NCI-H2196 treated with DMSO at 0.1 percent for 48 hours (cell line): ENCODE data around the gene DUSP28.
"Not testable (repeated sequence)": the region's sequence is repeated elsewhere in the genome, so short reads cannot be mapped to it uniquely, and the experiment has no call there.

Experiments used
- DNase-seq: peaks from one replicate; lab custom pipeline; 2025; ENCODE audit not compliant: unreplicated experiment; lab: John Stamatoyannopoulos, UW

DUSP28 gene

DNA sequence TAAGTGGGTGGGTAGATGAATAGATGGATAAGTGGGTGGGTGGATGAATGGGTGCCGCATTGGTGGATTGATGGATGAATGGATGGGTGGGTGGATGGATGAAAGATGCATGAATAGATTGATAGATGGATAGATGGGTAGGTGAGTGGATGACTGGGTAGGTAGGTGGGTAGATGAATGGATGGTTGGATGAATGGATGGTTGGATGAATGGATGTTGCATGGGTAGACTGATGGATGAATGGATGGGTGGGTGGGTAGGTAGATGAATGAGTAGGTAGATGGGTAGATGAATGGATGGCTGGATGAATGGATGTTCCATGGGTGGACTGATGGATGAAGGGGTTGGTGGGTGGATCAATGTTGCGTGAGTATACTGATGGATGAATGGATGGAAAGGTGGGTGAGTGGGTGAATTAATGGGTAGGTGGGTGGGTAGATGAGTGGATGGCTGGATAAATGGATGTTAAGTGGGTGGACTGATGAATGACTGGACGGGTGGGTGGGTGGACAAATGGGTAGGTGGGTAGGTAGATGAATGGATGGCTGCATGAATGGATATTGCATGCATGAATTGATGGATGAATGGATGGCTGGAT lies 32.9 kb upstream of the DUSP28 start:
- DNase-seq: no peak

DNA sequence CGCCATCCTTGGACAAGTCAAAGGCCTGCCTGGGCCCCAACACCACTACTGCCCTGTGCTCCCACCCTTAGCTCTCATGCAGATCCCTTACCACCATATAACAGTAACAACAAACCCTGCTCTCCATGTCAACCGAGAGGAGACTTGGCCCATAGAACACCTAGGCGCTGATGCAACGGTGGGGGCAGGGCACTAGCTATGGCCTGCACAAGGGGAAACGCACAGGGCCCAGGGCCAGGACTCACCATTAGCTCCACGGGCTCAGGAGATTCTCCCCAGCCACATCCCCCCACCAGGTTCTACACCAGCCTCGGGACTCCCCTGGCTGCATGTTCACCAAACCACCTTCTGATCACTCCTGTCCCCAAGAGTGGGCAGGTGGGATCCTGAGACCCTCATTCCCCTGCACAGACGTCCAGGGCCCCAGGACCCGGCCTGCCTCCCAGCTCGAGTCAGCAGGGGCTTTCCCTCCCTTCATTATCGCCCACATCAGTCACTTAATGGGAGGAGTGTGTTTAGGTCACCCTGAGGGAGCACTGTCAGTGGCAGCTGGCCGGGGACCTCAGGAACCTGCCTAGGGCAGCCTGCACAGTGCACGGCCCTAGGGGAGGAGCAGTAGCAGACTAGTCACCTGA lies 31.6 kb upstream of the DUSP28 start:
- no peak for DNase-seq

DNA sequence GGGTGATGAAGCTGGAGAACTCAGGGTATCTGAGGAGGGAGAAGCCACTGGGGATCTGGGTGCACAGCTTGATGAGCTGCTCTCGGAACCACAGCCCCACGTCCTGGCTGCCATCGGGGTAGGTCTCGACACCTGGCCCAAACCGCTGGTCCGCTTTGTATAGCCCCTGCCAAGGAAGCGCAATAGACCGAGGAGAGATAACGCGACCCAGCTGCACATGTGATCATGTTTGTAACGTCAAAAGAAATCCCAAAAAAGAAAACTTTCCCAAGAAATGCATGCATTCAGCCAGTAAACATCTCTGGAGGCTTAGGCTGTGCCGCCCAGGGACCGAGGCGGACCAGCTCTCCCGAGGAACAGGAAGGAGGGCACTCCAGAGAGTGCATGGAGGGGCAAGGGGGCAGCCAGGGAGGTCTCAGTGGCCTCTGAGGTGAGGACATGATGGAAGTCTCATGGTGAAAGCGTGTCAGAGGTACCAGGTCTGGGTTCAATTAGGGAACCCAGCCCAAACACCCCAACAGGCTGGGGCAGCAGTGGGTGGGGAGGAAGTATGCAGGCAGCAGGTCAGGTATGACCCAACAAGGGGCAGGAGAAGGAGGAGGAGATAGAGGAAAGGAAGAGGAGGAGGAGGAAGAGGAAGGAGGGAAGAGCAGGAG lies 30.7 kb upstream of the DUSP28 start:
- no peak for DNase-seq

DNA sequence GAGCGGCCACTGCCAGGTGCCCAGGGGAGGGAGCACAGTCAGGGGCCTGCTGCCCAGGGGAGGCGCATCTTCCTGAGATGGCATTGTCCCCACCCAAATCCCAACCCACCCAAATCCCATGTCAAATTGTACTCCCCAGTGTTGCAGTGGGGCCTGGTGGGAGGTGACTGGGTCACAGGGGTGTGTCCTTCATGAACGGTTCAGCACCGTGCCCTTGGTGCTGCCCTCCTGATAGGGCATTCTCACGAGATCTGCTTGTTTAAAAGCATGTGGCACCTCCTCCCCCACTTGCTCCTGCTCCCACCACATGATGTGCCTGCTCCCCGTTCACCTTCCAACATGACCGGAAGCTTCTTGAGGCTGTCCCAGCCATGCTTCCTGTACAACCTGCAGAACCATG lies 30.0 kb upstream of the DUSP28 start:
- DNase-seq: no peak

DNA sequence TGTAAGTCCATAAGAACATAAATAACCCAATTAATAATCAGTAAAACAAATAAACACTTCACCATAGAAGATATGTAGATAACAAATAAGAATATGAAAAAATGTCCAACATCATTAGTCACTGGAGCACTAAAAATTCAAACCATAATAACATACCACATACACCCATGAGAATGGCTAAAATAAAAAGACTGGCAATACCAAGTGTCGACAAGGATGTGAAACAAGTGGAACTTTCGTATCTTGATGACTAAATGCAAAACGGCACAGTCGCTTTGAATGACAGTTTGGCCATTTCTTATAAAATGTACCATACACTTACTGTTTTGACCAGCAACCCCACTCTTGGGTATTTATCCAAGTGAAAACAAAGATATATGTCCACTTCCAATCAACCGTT lies 29.1 kb upstream of the DUSP28 start:
- DNase-seq: no peak

DNA sequence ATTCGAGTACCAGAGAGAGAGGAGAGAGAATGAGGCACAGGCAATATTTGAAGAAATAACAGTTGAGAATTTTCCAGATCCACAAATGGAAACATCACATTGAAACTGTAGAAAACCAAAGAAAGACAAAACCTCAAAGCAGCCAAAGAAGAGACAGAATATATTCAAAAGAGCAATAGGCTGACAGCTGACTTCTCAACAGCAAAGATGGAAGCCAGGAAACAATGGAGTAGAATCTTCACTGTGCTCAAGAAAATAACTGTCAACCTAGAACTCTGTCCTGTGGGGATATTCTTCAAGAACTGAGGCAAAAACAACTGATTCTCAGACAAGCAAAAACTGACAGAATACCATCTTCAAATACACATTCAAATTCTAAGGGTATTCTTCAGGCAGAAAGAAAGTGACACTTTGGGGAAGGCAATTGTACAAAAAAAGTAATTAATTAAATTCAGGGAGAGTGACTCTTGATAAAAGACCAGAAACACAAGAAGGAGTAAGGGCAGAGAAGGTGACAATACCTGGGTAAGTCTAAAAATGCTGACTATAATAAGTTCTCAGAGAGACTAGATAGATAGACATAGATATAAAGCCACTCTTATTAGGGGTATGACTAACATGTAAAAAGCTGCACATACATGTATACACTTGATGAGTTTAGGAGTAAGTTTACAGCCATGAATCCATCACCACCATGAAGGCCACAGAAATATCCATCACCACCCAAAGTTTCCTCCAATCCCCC lies 28.0 kb upstream of the DUSP28 start:
- DNase-seq: no peak

DNA sequence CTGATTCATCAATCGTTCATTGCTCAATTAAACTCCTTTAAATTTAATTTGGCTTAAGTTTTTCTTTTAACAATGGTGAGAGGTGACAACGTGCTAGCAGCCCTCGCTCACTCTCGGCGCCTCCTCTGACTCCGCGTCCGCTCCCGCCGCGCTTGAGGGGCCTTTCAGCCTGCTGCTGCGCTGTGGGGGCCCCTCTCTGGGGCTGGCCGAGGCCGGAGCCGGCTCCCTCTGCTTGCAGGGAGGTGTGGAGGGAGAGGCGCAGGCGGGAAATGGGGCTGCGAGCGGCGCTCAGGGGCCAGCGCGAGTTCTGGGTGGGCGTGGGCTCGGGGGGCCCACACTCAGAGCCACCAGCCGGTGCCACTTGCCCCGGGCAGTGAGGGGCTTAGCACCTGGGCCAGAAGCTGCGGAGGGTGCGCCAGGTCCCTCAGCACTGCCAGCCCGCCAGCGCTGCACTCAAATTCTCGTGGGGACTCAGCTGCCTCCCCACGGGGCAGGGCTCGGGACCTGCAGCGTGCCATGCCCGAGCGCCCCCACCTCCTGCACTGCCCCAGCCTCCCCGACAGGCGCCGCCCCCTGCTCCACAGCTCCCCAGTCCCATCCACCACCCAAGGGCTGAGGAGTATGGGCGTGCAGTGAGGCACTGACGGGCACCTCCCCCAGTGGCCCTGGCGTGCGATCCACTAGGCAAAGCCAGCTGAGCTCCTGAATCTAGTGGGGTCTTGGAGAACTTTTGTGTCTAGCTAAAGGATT lies 22.0 kb upstream of the DUSP28 start:
- no peak for DNase-seq

DNA sequence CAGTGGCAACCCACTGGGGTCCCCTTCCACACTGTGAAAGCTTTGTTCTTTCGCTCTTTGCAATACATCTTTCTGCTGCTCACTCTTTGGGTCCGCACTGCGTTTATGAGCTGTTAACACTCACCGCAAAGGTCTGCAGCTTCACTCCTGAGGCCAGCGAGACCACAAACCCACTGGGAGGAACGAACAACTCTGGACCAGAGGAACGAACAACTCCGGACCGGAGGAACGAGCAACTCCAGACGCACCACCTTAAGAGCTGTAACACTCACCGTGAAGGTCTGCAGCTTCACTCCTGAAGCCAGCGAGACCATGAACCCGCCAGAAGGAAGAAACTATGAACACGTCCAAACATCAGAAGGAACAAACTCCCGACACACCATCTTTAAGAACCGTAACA lies 21.1 kb upstream of the DUSP28 start:
- DNase-seq: not testable (repeated sequence)

DNA sequence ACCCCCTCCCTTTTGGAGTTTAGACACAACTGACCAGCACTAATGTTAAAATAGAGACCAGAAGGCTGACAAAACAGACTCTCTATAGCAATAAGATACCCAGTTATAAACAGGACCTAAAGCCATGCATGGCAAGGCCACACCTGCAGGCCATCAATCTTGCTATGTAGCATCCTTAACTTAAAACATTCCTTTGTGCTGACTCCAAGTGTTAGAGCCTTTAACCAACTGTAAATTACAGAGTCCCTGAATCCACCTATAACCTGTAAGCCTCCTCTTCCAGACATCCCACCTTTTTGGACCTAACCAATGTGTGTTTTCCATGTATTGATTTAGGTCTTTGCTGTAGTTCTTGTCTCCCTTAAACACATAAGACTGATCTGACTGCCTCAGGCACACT lies 20.3 kb upstream of the DUSP28 start:
- no peak for DNase-seq

DNA sequence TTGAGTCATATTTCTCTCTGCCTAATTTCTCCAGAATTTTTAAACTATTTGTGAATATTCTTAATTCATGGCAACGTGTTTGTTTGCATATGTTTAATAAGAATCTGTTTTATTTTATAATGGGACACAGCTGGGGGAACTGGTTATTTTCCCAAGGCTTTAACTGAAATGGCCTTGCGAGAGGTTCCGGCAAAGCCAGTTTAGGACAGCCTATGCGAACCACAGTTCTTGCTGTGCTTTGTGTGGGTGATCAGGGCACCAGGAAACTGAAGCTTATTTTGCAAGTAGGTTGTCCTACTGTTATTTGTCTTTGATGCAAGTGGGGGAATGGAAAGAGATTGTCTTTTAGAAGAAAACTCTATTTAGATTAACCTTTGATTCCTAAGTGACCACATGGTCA lies 8.9 kb upstream of the DUSP28 start:
- DNase-seq: no peak

DNA sequence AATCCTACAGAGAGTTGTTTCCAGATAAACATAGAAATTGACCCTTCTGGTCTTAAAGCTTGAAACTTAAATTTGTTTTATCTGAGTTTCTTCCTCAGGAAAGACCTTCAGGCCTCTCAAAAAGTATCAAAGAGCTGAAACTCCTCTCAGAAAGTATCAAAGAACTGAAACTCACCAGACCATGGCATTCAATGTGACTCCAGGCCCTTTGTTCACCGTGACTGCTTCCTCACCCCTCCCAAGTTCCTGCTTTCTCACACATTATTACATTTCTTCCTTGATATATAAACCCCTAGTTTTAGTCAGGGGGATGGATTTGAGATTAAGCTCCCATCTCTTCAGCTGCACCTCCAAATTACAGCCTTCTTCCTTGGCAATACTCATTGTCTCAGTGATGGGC lies 8.3 kb upstream of the DUSP28 start:
- DNase-seq: no peak

DNA sequence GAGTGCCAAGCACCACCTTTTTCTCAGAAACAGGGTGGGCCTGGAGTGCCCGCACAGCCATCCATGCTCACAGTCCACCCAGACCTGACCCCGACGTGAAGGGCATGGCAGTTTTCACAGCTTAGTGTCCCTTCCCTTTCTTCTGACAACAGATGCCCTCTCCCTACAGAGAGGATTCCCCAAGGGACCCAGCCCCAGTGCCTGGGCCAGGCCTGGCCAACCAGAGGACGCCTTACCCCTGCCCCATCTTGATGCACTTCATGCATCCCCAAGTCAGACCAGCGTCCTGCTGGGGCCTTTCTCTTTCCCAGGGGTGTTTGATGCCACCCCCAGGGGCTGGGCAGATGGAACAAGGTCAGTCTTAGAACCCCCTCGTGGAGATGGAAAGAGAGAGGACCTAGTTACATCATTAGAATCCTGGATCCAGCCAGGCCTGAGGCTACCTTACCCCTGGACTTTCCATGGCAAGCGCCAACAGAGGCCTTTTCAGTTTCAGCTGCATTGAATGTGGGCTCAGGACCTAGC lies 6.1 kb upstream of the DUSP28 start:
- no peak for DNase-seq

DNA sequence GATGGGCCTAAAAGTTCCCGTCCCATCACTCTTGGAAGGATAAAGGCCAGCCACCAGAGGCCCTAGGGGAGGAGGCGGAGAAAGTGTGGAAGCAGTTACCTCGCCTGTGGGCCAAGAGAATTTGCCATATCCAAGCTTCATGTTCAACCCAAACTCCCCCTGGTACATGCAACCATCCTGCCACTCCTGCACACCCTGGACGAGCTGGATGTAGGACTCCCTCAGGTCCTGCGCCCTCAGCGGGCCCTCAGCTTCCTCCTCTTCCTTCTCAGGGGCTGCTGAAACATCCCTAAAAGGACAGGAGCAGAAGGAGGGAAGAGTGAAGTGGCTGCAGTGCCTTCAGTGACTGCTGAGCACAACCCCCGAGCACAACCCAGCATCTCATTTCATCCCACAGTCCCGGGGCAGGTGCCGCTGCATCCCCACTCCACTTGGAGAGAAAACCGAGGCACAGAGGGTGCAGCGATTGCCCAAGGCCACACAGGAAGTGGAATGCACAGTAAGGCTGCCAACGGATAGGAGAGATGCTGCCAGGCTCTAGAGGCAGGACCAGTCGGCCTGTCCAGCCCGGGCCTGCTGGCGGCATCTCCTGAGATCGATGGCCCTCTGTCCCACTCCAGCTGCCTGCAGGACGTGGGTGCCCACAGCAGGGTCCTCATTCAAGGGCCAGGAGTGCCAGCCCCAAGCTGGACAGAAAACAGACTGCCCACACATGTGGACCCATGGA lies 5.2 kb upstream of the DUSP28 start:
- no peak for DNase-seq

DNA sequence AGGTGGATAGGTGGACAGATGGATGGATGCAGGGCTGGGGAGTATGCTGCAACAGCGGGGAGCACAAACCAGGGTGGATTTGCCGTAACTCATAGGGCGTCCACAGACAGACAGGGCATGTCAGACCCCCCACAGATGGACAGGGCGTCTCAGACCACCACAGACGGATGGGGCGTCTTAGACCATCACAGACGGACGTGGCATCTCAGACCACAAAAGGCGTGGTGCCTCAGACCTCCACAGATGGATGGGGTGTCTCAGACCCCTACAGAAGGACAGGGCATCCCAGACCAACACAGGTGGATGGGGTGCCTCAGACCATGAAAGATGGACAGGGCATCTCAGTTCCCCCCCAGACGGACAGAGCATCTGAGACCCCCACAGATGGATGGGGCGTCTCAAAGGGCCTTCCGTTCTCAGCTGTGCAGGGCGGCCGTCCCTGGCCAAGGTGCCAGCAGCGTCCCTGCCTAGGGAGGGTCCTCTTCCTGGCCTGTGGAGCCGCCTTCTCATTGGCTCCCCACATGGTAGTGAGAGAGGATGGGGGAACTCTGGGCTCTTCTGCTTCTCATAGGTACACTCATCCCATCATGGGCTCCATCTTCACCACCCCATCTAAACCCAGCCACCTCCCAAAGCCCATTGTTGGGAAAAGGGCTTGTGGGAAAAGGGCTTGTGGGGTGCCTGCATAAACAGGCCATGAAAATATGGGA lies 4.5 kb upstream of the DUSP28 start:
- DNase-seq: no peak

DNA sequence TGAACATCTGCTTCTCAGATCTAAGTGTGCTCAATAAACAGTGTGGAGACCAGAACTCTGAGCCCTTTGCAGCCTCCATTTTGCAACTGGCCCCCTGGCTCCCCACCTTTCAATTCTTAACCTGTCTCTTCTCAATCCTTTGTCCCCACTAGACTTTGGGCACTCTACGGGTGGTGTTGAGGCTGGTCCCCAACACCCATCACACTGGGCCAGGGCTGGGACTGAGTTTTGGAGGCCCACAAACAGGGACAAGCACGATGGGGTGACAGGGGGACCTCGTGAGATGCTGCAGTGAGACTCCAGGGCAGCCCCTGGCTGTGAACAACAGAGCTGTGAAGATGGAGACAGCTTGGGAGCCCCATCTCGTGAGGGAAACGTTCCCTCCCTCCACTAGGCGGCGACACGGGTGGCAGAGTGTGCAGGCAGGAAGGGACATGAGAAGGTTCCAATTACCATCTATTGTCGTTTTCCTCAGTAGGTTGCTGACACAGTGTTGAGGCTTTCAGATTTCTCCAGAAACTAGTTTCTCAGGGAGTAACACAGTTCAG lies 3.5 kb upstream of the DUSP28 start:
- DNase-seq: no peak

DNA sequence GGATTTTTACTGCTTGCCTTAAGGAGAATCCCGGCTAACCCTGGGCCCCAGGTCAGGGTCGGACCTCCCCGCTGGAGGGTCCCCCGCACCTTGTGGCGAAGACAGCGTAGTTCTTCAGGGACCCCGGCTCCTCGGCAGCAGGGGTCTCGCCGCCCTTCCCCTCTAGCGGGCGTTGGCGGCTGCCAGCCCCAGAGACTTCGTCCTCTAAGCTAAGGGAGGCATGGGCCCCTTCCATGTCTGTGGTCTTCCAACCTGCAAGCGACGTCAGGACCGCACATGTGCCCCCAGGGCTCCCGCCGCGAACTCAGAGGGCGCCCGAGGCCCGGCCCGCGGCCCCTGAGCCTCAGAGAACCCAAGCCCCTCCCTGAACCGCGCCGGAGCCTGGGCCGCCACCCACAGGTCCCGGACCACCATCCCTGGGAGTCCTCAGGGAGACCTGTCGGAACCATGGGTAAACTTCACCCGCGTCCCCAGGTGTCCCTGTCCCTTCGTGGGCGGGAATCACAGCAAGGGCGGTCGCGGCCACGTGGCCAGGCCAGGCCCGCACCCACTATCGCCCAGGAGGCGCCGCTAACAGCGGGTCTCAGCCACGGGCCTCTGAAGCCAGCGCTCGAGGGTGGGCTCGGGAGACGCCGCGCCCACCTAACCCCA lies 2.9 kb upstream of the DUSP28 start:
- no peak for DNase-seq

DNA sequence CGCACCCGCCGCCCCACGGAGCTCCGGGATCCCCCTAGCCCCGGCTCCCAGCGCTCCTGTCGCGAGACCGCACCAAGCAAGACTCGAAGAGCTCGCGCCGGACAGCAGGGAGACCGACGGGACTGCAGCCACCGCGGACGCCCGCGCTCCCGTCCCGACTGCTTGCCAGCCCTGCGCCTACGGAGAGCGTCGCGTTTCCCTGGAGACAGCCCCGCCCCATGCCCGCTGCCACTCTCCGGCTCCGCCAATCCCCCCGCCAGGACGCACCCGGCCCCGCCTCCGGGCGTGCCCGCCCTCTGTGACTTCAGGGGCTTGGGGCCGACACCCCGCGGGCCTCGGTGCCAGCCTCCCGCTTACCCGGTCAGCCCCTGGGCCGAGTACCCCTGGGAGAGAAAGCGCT lies 2.3 kb upstream of the DUSP28 start, which contains the start of gene ANKMY1:
Gene ANKMY1 (minus strand): TSS at position 181 of the 400 bp plus-strand sequence. CDS start 653 bp downstream, outside the sequence.
- no peak for DNase-seq

DNA sequence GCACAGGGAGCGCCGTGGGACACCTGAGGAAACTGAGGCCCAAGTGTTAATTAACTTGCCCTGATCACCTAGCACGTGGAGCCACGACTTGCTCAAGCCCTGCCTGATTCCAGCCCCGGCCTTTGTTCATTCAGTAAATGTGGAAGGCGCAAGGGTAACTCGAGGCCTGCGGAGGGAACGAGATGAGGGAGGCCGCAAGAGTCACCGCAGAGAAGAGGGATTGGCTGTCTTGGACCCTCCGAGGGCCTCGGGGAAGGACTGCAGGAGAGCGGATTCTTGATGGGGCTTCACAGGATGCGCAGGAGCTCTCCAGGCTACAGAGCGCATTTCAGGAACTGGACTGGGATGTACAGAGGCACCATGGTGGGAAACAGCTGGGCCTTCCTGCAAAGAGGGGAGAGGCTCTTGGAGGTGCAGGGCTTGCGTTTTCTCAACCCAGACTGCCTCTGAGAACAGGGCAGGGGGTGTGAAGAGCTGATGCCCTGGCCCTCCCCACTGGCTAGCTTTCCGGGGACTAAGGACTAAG lies 1.9 kb upstream of the DUSP28 start:
- DNase-seq: no peak

DNA sequence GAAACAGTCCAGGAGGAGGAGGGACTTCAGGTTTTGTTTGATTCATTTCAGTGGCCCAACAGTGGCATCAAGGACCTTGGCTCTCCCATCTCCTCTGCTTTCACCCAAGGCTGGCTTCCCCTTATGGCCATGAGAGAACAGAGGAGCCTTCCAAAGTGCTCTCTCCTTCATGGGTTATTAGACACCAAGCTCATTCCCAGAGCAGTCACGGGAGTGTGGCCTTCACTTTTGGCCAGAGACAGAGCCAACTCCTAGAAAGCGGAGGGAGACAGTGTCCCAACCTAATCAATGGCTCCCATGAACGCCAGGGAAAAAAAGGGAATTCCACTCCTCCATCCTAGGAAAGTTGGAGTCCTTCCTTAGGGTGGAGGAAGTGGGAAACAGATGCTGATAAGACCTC lies 871 bp upstream of the DUSP28 start:
- DNase-seq: no peak
